DMS153 (cell line): Measurements from ENCODE around the gene VAMP1.

Experiments used
- DNase-seq: peaks from one replicate; lab custom pipeline; 2025; lab: John Stamatoyannopoulos, UW

VAMP1 gene

GRCh38 chr12:6425590-6426531 is 44.6 kb downstream of the VAMP1 start:
- no peak for DNase-seq

GRCh38 chr12:6424866-6425265 is 45.6 kb downstream of the VAMP1 start:
- no peak for DNase-seq

GRCh38 chr12:6424008-6424347 is 46.5 kb downstream of the VAMP1 start:
- DNase-seq: no peak

GRCh38 chr12:6423267-6424007 is 47.0 kb downstream of the VAMP1 start:
- DNase-seq: peak; percentile 83

- no peak for DNase-seq
Measured at GRCh38 chr12:6420364-6420763, 50.1 kb downstream of the VAMP1 start.

- no peak for DNase-seq
Measured at GRCh38 chr12:6418796-6419195, 51.7 kb downstream of the VAMP1 start.

- DNase-seq: no peak
Measured at GRCh38 chr12:6416596-6416995, 53.9 kb downstream of the VAMP1 start.
